Measurements from ENCODE around the gene GYG2.

DNA sequence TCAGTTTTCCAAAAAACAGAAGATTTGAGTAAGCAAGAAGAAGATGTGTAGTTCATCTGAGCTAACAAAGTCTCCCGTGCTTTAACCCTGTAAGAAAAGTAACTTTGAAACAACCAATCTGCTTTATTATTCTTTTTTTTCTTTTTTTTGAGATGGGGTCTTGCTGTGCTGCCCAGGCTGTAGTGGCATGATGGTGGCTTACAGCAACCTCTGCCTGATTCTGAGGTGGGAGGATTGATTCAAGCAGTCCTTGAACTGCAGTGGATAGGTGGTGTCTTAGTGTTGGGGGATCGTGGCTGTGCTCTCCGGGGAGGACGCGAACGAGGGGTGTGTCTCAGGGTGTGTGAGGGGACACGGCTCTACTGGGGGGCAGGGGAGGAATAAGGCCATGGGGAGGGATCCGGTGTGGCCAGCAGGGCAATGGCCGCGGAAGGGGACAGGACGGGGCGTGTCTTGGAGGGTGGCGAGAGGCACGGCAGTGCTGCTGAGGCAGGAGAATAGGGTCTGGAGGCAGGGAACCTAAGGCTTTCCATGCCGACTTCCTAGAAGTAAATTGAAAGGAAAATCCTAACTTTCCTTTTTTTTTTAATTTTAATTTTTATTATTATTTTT, 98.0 kb downstream of the GYG2 start:
- TF ChIP-seq, protein P1, sequence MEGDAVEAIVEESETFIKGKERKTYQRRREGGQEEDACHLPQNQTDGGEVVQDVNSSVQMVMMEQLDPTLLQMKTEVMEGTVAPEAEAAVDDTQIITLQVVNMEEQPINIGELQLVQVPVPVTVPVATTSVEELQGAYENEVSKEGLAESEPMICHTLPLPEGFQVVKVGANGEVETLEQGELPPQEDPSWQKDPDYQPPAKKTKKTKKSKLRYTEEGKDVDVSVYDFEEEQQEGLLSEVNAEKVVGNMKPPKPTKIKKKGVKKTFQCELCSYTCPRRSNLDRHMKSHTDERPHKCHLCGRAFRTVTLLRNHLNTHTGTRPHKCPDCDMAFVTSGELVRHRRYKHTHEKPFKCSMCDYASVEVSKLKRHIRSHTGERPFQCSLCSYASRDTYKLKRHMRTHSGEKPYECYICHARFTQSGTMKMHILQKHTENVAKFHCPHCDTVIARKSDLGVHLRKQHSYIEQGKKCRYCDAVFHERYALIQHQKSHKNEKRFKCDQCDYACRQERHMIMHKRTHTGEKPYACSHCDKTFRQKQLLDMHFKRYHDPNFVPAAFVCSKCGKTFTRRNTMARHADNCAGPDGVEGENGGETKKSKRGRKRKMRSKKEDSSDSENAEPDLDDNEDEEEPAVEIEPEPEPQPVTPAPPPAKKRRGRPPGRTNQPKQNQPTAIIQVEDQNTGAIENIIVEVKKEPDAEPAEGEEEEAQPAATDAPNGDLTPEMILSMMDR (IDR thresholded peaks at IDR 0.05; ENCODE audit: low read length) = no peak
- TF ChIP-seq EZH2 (IDR thresholded peaks at IDR 0.05; ENCODE audit: borderline replicate concordance, low read length) = no peak

Measured in OCI-LY1 (cell line).